ENCODE results near the gene PSEN2.

Gene PSEN2

DNA sequence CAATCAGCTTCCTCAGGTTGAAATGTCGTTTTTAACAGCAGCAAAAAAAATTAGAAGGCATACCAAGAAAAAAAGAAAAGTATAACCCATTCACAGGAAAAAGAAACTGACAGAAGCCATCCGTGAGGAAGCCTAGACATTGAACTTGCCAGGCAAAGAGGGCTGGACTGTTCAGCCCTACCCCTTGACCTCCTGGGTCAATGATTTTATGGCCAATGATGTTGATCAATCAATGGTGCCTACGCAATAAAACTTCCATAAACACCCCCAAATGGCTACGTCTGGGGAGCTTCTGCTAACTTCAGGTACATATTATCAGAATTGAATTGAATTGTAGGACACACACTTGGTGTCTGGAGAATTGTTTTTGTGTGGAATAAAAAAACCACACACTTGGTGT is 4.8 kb upstream of the PSEN2 start:
- DNase-seq = no peak

DNA sequence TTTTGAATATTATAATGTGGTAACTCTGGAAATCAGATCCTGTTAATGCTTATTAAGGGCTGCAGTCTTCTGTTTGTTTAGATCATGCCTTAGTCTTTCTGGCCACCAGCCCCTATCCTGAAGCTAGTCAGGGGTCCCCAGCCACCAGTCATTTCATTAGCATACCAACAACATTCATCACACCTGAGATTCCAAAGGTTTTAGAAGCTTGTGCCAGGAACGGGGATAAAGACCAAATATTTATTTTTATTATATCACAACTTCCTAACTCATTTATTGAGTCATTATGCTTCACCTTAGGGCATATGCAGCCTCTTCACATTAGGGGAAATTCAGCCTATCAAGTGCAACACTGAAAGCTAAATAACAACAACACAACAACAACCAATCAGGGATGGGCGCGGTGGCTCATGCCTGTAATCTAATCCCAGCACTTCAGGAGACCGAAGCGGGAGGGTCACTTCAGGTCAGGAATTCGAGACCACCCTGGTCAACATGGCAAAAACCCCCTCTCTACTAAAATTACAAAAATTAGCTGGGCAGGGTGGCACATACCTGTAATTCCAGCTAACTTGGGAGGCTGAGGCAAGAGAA is 2.9 kb upstream of the PSEN2 start:
- no peak for DNase-seq

DNA sequence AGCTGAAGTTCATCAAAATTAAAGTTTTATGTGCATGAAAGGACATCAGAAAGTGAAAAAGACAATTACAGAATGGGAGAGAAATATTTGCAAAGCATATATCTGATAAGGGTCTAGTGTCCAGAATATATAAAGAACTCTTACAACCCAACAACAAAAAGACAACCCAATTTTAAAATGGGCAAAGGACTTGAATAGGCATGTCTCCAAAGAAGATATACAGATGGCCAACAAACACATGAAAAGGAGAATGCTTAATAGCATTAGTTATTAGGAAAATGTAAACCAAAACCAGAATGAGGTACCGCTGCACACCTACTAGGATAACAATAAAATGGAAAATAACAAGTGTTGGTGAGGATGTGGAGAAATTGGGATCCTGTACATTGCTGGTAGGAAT is 1.7 kb upstream of the PSEN2 start:
- no peak for DNase-seq

DNA sequence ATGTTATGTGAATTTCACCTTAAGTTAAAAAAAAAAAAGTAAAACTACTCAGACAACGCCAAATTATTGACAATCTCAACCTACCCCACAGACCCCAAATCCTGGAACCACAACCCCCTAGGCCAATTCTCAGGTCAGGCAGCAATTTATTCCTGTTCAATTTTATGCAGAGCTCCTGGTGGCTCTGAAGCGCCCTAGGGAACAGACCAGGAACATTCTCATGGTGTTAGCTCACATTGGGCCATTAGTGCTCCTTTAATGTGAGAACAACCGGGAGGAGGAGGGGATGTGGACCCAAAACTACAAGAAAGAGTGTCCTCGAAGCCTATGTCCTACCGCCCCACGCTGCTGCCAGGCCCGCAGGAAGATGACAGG is 403 bp upstream of the PSEN2 start:
- no peak for DNase-seq

DNA sequence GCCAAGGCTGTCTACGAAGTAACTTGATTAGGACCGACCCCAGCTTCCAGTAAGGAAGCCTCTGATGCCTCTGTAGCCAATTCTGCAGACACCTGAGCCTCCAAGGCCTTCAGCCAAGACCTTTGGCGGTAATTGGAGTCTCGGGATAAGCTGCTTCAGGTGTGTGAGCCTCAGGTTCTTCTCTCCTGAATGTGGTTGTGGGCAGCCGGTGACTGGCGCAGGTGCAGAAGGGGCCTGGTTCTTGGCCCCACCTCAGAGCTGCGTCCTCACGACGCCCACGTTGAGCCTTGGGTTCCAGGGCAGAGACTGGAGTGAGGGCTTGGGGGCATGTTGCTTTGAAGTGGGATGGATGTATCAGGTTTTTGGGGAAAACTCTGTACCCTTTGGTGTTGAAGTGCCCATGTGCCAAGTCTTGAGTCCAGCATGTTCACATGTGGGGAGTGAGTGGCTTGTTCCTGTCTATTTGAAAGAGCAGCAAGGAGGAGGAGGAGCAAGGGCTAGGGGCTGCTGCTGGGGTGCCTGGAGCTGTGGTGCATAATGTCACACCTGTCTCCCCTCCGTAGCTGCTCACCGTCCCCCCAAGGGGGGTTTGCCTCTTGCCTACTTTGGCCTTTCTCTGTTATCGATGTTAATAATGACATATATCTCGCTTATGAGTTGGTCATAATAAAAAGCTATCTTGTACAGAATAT is 1.4 kb downstream of the PSEN2 start:
- DNase-seq = no peak

DNA sequence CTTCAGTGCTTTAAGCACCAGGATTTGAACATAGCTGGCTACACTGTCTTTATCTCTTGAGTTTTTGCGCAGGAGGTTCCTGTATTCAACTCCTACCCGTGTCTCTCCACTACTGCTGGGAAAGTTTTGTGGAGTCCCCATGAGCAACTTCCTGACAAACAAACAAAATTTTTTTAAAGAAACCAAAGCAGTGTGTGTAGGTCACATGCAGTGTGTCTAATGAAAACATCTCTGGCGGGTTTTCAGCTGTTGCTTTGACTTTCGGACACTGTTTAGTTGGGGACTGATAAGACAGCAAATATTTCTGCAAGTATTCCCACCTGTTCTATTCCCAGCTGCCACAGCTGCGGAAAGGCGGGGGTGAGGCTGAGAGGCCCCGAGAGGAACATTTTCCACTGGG is 2.0 kb downstream of the PSEN2 start:
- no peak for DNase-seq

DNA sequence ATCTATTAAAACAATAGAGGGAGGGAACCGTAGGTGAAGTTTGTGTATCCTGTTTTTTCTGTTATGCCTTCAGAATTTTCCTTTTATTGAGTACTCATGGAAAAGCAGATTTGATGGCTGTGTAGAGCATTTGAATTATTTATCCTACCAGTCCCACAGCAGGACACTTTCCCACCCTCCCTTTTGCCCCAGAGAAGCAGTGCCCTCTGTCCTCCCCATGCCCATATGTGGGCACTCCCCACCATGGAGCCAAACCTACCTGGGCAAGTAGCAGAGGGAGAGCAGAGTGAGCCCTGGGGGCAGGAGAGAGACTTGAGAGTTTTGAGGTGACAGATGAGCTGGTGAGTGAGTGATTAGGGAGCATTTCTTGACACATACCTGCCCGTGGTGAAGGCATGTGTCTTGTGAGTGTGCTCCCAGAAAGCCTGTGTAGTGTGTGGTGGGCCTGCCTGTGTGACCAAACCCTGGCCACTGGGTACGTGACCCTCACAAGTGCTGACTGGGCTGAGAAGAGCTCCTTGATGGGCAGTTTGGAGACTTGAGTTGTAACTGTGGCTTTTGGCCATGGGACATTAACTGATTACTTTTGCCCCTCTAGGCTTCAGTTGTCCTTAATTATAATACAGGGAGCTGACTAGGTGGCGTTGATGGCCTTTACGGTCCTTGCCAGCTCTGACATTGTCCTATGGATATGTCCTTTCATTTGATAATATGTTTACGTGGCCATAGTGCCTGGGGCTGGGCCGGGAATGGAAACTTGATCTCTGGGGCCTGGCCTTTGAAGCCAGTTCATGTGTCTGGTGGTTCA is 3.6 kb downstream of the PSEN2 start:
- no peak for DNase-seq

DNA sequence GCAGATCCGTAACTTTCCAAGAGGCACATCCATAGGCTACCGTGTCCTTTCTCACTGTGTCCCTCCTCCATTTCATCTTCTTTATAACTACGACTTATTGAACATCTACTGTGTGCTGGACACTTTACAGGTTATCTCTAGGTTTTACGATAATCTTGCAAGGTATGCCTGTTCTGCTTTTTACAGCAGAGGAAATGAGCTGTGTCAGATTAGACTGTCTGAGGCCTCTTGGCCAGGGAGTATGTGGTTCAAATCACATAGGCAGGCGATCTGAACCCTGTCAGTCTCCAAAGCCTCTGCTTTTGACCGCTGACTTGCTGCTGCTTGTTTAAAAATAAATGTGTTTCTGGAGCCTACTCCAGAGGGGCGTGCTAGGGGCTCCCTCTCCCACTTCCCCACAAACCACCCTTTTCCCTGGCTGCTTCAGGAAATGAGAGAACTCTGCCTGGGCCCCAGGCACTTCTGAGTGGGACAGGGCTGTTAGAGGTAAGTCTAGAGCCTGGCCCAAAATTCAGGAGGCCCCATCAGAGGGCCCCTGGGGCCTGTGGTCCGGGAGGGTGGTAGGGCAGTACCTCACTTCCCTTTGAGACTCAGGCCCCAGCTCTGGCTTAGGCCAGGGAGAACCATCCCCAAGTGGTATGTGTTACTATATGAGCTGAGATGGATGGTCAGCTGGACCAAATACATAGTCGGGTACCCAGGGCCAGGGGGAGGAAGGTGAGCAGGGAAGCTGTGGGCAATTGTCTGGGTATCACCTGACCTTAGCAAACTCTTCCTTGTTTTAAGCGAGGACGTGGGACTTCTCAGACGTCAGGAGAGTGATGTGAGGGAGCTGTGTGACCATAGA is 4.4 kb downstream of the PSEN2 start:
- no peak for DNase-seq

DNA sequence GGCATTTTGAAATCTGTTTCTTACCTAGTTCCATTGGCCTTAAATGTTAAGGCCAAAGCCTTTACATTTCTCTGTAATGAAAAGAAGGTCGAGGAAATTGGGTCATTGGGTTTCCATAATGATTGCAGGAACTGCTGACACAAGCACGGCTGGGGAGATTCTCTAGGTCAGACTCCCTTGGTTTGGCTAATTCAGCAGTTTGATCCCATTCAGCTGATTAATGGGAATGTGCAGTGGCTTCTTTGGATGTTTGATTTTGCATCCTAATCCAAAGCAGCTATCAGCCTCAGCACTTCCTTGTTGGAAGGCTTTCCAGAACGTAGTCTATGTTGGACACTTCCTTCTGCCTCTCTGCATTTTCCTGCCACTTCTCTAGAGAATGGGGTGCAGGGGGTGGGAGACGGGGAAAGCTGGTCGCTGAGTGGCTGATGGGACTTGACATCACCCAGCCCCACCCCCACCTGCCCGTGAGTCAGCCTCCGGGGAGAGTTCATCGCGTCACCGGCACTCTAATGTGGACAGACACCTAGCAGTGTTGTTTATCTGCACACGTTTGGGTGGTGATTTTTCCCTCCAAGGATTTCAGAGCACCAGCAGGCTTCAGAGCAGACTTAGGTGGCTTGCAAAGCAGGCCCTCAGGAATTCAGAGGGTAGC is 5.4 kb downstream of the PSEN2 start:
- DNase-seq = no peak

DNA sequence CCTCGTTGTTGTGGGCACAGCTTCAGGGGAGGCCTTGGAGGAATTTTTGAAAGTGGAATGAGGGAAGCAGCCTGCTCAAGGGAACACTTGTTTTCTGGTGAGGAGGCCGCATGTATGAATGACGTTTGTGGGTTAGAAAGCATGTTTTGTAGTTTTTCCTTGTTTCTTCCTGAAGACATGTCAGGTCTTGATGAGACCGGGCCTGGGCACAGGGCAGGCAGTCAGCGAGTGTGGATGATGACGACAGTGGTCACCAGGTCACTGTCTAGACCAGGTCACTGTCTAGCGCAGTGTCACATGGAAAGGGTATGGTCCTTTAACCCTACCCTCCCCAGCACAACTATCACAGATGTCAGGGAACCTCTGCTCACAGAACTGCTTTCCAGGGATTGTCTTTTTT is 7.3 kb downstream of the PSEN2 start:
- no peak for DNase-seq

DNA sequence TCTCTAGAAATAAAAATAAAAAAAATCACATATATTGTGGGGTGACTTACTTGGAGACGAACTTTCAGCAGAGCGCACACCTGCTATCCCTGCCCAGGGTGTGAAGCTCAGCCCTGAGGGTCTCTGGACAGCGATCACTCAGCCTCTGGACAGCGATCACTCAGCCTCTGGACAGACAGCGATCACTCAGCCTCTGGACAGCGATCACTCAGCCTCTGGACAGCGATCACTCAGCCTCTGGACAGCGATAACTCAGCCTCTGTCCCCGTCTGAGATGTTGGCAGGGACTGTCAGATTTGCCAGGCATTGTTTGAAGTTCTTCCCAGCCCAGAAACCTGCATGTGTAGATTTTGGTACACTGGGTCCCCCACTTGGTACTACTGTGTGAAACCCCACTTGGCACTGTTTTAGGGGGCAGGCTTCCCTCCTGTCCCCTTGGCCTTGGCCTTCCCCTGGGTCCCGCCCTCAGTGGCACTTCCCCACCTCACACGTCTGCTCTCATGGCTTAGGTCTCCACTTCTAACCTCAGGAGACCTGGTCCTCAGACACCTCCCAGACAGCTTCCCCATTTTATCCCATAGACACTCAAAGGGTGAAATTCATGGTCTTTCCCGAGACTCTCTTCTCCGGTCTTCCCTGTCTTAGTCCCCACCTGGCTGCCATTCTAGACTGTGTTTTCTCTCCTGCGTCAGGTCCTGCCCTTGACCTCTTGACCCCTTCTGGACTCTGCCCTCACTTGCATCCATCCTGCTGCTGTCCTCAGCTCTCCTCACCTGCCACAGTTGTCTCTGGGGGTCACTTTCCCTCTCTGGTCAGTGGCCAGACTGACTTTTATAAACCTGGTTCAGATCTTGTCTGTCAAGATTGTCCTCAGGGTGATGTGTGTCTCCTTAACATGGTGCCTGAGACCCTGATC is 10.2 kb downstream of the PSEN2 start:
- no peak for DNase-seq

DNA sequence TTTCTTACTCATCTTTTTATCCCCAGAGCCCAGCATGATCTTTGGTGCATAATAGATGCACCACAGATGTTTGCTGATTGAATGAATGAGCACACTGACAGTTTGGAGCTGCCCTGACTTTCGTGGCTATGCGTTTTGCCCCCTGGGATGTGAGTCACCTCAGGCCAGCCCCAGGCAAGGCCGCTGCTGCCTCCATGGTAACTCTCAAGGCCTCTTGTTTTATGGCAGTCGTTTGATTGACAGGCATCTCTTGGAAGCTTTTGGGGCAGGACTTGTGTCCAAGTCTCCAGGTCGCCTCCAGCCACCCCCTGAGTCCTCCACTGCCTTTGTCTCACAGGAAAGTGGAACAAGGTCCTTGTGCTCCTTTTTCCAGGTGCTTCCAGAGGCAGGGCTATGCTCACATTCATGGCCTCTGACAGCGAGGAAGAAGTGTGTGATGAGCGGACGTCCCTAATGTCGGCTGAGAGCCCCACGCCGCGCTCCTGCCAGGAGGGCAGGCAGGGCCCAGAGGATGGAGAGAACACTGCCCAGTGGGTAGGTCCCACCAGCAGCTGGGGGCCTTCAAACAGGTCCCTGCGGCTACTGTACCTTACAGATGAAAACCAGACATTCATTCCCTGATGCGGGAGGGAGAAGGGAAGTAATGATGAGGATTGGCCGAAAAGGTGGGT is 11.2 kb downstream of the PSEN2 start:
- no peak for DNase-seq

DNA sequence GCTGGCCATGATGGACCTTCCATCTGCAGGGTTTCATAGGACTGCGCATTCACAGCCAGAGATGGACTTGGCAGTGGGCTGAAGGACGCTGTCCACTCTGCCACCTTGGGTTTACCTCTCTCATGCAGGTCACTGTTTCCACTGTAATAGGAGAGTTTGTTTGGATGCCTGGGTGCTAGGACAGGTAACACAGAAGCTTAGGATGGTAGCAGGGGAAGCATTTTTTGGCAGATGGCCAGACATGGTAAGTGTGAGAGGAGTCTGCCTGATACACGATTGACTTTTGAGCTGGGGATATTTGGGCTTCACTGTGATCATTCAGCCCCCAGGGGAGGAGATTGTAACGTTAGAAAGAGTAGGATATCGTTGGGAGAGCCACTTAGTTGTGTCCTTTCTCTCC is 11.8 kb downstream of the PSEN2 start:
- peak in 1 of 2 experiments; percentile 19 for DNase-seq

DNA sequence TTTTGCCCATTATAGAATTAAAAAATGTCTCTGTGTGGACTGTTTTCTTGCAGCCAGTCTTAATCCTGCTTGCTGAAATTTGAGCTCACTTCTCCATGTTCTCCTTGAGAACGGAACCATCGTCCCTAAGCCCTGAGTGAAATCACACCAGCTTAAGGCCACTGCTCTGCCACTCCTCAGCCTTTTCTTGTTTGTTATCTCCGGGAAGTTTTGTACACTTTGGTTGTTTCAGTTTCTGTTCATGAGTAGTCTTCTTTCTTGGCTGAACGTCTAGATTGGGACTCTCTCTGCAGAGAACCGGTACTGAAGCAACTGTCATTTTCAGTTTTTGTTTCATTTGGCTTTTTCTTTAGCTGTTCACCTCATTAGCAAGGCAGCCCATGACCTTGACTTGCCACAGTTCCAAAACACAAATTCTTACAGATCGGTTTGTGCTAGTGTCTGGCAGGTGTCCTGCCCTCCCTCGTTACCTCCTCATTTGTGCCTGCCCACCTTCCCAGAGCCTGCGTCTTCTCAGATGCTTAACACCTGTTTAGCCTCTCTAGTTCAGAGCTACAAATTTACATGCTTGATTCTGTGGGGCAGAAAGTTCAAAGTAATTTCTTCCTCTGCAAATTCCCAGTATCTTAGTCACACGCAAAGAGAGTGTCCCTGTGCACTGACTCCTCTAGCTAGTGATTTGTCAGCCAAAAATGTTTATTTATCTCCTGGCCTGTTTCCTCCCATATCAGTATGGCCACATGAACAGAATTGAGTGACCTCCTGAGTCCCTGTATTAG is 12.4 kb downstream of the PSEN2 start:
- peak; percentile 31 to 39 for DNase-seq

DNA sequence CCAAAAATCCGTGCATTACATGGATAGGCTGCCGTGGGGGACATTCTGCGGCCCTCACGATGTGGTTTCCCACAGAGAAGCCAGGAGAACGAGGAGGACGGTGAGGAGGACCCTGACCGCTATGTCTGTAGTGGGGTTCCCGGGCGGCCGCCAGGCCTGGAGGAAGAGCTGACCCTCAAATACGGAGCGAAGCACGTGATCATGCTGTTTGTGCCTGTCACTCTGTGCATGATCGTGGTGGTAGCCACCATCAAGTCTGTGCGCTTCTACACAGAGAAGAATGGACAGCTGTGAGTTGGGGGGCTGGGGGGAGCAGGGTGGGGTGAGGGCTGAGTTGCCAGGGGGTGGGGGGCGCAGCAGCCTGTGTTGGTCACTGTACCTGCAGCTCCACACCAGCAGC is 13.2 kb downstream of the PSEN2 start:
- no peak for DNase-seq

DNA sequence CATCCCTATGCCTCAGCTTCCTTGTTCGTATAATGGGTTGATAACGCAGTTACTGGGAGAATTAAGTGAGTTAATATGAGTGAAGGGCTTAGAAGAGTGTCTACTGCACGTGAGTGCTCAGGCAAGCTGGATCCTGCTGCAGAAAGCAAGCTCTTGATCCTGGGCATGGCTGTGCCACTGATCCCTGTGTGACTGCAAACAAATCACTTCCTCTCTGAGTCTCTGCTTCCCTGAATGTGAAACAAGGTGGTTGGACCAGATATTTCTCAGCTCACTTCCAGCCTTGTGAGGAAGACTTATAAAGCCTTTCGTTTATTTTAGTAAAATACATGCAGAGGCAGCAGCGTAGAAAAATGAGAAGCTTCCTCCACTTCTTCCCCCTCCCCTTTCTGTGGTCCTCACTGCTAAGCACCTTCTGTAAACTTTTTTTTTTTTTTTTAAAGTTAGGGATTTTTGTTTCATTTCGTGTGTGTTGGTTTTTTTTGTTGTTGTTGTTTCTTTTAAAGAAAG is 13.8 kb downstream of the PSEN2 start:
- DNase-seq = no peak

DNA sequence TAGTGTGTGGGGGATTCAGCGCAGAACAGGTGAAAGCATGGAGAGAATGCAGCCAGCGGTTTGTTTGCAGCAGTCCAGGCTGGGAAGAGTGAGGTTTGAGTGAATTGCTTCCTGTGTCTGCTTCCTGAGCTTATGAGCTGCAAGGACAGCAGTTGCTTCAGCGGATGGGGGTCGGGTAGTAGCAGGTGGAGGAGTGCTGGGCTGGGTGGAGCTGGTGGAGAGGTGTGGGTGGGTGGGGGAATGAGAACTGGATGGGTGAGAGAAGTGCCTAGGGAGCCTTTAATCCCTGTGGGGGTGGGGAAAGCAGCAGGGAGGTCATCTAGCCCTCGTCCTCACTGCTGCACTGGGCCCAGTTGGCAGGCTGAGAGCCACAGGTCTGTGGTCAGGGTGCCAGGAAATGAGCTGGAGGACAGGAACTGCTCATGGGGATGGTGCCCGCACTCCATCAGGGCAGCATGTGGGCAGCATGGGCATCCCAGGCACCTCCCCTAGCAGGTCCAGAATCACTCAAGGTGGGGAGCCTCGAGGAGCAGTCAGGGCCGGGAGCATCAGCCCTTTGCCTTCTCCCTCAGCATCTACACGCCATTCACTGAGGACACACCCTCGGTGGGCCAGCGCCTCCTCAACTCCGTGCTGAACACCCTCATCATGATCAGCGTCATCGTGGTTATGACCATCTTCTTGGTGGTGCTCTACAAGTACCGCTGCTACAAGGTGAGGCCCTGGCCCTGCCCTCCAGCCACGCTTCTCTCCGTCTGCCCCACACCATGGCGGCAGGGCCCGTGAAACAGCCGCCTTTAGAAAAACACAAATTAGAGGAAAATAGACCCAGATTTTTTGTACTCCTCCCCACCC is 14.8 kb downstream of the PSEN2 start:
- no peak for DNase-seq

DNA sequence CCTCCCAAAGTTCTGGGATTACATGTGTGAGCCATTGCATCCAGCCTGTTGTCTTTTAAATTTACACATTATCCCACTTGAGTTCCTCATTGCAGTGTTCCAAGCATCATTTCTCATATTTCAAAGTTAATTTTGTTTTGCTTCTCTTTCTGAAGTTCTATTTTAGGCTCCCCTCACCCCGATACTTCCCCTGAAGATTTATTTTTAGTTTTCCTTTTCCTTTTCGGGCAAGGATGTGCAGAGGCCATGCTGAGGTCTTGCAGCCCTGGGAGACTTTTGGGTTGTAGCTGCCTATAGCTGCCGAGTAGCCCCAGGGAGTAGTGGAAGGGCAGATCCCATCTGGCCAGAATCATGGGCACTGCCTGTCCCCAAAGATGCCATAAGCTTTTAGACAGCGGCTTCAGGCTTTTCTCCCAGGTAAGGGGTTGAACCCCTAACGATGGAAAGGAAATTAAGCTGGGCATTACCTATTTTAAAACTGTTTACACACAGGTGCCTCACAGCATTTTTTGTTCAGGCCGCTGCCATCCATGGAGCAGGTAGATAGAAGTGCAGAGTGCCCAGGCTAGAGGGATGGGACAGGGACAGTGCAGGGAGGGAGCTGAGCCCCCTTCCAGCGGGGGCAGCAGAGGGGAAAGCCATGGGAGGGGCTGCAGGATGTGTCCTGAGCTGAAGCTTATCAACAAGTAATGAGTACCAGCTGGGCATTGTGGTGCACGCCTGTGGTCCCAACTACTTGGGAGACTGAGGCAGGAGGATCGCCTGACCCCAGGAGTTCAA is 15.9 kb downstream of the PSEN2 start:
- no peak for DNase-seq
